ENCODE measurements around the gene POTEM. TPM values are rescaled to one million over a fixed set of nuclear protein-coding genes. Genes with fewer than 3 reads are reported as not detected.
"Not testable (repeated sequence)": the region's sequence is repeated elsewhere in the genome, so short reads cannot be mapped to it uniquely, and the experiment has no call there.

Gene POTEM
- total and polyA plus RNA-seq, 10 of the 15 experiments (the other 5 are each of a cell fraction or from before 2014, with no cell fraction given): 0.04 TPM; not detected in 9

GRCh38 chr14:18953085-18953484 lies 14.1 kb upstream of the POTEM start:
- H3K4me1 ChIP-seq (ENCODE audit: control insufficient read depth, insufficient read depth, low read length); H3K4me2 ChIP-seq (ENCODE audit: control insufficient read depth, insufficient read depth); POLR2A ChIA-PET; BruUV-seq (replicated peaks); CTCF ChIA-PET; H3K27ac ChIP-seq (ENCODE audit: control insufficient read depth, insufficient read depth); H3K27me3 ChIP-seq (replicated peaks in 1 of 2; ENCODE audit: control insufficient read depth in 2 of 2, insufficient read depth in 2 of 2, low read length in 1 of 2); RAD21 ChIA-PET (ENCODE audit: unreplicated experiment); H3K9ac ChIP-seq (ENCODE audit: control insufficient read depth, insufficient read depth, low read length); in situ Hi-C loops (cut with MboI); SMC1A ChIA-PET (ENCODE audit: uncharacterized antibody, unreplicated experiment); intact Hi-C loops (cut with micrococcal nuclease; ENCODE audit: unreplicated experiment); DNase-seq (ENCODE audit: low read depth, low spot score); ATAC-seq; H2AFZ ChIP-seq (ENCODE audit: control insufficient read depth, low read depth, low read length); H3K36me3 ChIP-seq (ENCODE audit: control insufficient read depth in 2 of 2, insufficient read depth in 2 of 2, low read length in 1 of 2); H4K20me1 ChIP-seq (ENCODE audit: control insufficient read depth, insufficient read depth); H3K4me3 ChIP-seq; H3K79me2 ChIP-seq (ENCODE audit: control insufficient read depth, insufficient read depth, low read length); FAIRE-seq; H3K9me3 ChIP-seq (replicated peaks; ENCODE audit: control insufficient read depth, insufficient read depth, low read length): not testable (repeated sequence)
- whole genome bisulfite sequencing (ENCODE audit: insufficient coverage, insufficient replicate concordance, low lambda C conversion rate, missing lambda C conversion rate): 51% methylated on average over 9 of the region's 9 CpGs

GRCh38 chr14:18955816-18956215 lies 11.4 kb upstream of the POTEM start:
- CTCF ChIA-PET; FAIRE-seq; BruUV-seq (replicated peaks): not testable (repeated sequence)

GRCh38 chr14:18961576-18961975 lies 5.7 kb upstream of the POTEM start:
- H3K4me2 ChIP-seq (ENCODE audit: control insufficient read depth, insufficient read depth); H3K4me3 ChIP-seq; SMC1A ChIA-PET (ENCODE audit: uncharacterized antibody, unreplicated experiment); FAIRE-seq; H4K20me1 ChIP-seq (ENCODE audit: control insufficient read depth, insufficient read depth); H3K36me3 ChIP-seq (ENCODE audit: control insufficient read depth in 2 of 2, insufficient read depth in 2 of 2, low read length in 1 of 2); intact Hi-C loops (cut with micrococcal nuclease; ENCODE audit: unreplicated experiment); CTCF ChIA-PET; H3K4me1 ChIP-seq (ENCODE audit: control insufficient read depth, insufficient read depth, low read length); ATAC-seq; H3K27ac ChIP-seq (ENCODE audit: control insufficient read depth, insufficient read depth); H3K79me2 ChIP-seq (ENCODE audit: control insufficient read depth, insufficient read depth, low read length); H3K9me3 ChIP-seq (replicated peaks; ENCODE audit: control insufficient read depth, insufficient read depth, low read length); H3K9ac ChIP-seq (ENCODE audit: control insufficient read depth, insufficient read depth, low read length); BruUV-seq (replicated peaks); POLR2A ChIA-PET; in situ Hi-C loops (cut with MboI); RAD21 ChIA-PET (ENCODE audit: unreplicated experiment); H2AFZ ChIP-seq (ENCODE audit: control insufficient read depth, low read depth, low read length); H3K27me3 ChIP-seq (replicated peaks in 1 of 2; ENCODE audit: control insufficient read depth in 2 of 2, insufficient read depth in 2 of 2, low read length in 1 of 2); DNase-seq (ENCODE audit: low read depth, low spot score): not testable (repeated sequence)
- WGBS (ENCODE audit: insufficient coverage, insufficient replicate concordance, low lambda C conversion rate, missing lambda C conversion rate): 0% methylated on average over 1 of the region's 2 CpGs

More at GRCh38 chr14:18955816-18956215, 11.4 kb upstream of the POTEM start:
- in situ Hi-C loops (cut with MboI); H3K4me1 ChIP-seq (ENCODE audit: control insufficient read depth, insufficient read depth, low read length); intact Hi-C loops (cut with micrococcal nuclease; ENCODE audit: unreplicated experiment); H3K27ac ChIP-seq (ENCODE audit: control insufficient read depth, insufficient read depth); POLR2A ChIA-PET; SMC1A ChIA-PET (ENCODE audit: uncharacterized antibody, unreplicated experiment); H3K4me2 ChIP-seq (ENCODE audit: control insufficient read depth, insufficient read depth); H3K79me2 ChIP-seq (ENCODE audit: control insufficient read depth, insufficient read depth, low read length); H3K9ac ChIP-seq (ENCODE audit: control insufficient read depth, insufficient read depth, low read length); H4K20me1 ChIP-seq (ENCODE audit: control insufficient read depth, insufficient read depth); H3K27me3 ChIP-seq (replicated peaks in 1 of 2; ENCODE audit: control insufficient read depth in 2 of 2, insufficient read depth in 2 of 2, low read length in 1 of 2); H2AFZ ChIP-seq (ENCODE audit: control insufficient read depth, low read depth, low read length); RAD21 ChIA-PET (ENCODE audit: unreplicated experiment); H3K4me3 ChIP-seq; H3K36me3 ChIP-seq (ENCODE audit: control insufficient read depth in 2 of 2, insufficient read depth in 2 of 2, low read length in 1 of 2); H3K9me3 ChIP-seq (replicated peaks; ENCODE audit: control insufficient read depth, insufficient read depth, low read length); ATAC-seq; DNase-seq (ENCODE audit: low read depth, low spot score): not testable (repeated sequence)
- WGBS (ENCODE audit: insufficient coverage, insufficient replicate concordance, low lambda C conversion rate, missing lambda C conversion rate): 0% methylated on average over 2 of the region's 6 CpGs

DNA sequence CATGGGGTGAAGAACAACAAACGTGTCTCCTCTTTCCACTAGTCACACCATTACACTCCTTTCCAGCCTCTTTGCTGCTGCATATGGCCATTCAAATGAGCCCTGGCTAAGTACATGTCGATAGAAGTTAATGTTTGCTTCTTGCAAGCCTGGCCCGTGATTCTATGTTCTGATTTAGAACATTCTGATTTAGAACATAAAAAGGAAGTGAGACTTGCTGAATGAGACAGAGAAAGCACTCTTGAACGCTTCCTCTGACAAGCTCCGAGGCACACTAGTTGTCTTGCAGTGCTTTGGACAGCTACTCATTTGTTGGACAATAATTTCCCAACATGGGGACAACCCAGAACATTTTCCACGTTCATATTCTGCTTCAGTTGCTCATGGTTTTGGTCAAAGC lies 5.1 kb upstream of the POTEM start:
- BruUV-seq (replicated peaks); H3K9me3 ChIP-seq (replicated peaks; ENCODE audit: control insufficient read depth, insufficient read depth, low read length); RAD21 ChIA-PET (ENCODE audit: unreplicated experiment); DNase-seq (ENCODE audit: low read depth, low spot score); H4K20me1 ChIP-seq (ENCODE audit: control insufficient read depth, insufficient read depth); POLR2A ChIA-PET; H3K27me3 ChIP-seq (replicated peaks in 1 of 2; ENCODE audit: control insufficient read depth in 2 of 2, insufficient read depth in 2 of 2, low read length in 1 of 2); H3K9ac ChIP-seq (ENCODE audit: control insufficient read depth, insufficient read depth, low read length); H2AFZ ChIP-seq (ENCODE audit: control insufficient read depth, low read depth, low read length); H3K36me3 ChIP-seq (ENCODE audit: control insufficient read depth in 2 of 2, insufficient read depth in 2 of 2, low read length in 1 of 2); CTCF ChIA-PET; intact Hi-C loops (cut with micrococcal nuclease; ENCODE audit: unreplicated experiment); ATAC-seq; H3K4me3 ChIP-seq; FAIRE-seq; H3K4me1 ChIP-seq (ENCODE audit: control insufficient read depth, insufficient read depth, low read length); H3K27ac ChIP-seq (ENCODE audit: control insufficient read depth, insufficient read depth); H3K4me2 ChIP-seq (ENCODE audit: control insufficient read depth, insufficient read depth); in situ Hi-C loops (cut with MboI); H3K79me2 ChIP-seq (ENCODE audit: control insufficient read depth, insufficient read depth, low read length); SMC1A ChIA-PET (ENCODE audit: uncharacterized antibody, unreplicated experiment): not testable (repeated sequence)
- WGBS (ENCODE audit: insufficient coverage, insufficient replicate concordance, low lambda C conversion rate, missing lambda C conversion rate): no CpG with 5 or more reads among the region's 6 CpGs

Measured in GM12878 (cell line).